Measurements from ENCODE around the gene AKT2. TPM values are rescaled to one million over a fixed set of nuclear protein-coding genes. Genes with fewer than 3 reads are reported as not detected.

AKT2 gene
- polyA plus RNA-seq, 3 donors, result 11.4 to 122 (median 16.3) TPM

- H3K4me3 ChIP-seq (replicated peaks in 1 of 3; ENCODE audit: low read depth in 2 of 3, low read length in 3 of 3), result no peak overlapping the region
- peaks cover 17% of the 10 kb centered on the region for H3K79me2 ChIP-seq (ENCODE audit: insufficient read depth, low read length)
- no peak overlapping the region for H3K4me3 Mint-ChIP-seq
- H3K36me3 Mint-ChIP-seq, result peaks cover 43 to 72% of the 10 kb centered on the region in 2 donors
- no peak overlapping the region for H2AFZ ChIP-seq (ENCODE audit: insufficient read depth, low read depth, low read length, poor library complexity, severe bottlenecking)
- no peaks in the 10 kb centered on the region for H3K4me1 ChIP-seq (ENCODE audit: control insufficient read depth in 1 of 2, insufficient read depth in 2 of 2, low read length in 2 of 2)
- H3K27me3 ChIP-seq (ENCODE audit: control insufficient read depth in 2 of 2, insufficient read depth in 2 of 2, low read length in 2 of 2), result no peaks in the 10 kb centered on the region
- H3K27me3 Mint-ChIP-seq (ENCODE audit: low read depth in 3 of 3), result peaks cover 0 to 2% (median 0%) of the 10 kb centered on the region in 3 donors
- peak overlapping the region in 1 of 7 donors; percentile 26 for H3K27ac Mint-ChIP-seq
- H3K9ac ChIP-seq (ENCODE audit: insufficient read depth, low read length, poor library complexity, severe bottlenecking), result no peak overlapping the region
- DNase-seq, result no peak
- H3K4me1 Mint-ChIP-seq, result no peaks in the 10 kb centered on the region
- peaks cover 62% of the 10 kb centered on the region for H4K20me1 ChIP-seq (ENCODE audit: insufficient read depth, low read length)
- peaks cover 32 to 71% of the 10 kb centered on the region in 2 donors for H3K36me3 ChIP-seq (replicated peaks in 1 of 2; ENCODE audit: control insufficient read depth in 1 of 2, insufficient read depth in 2 of 2, low read length in 2 of 2)
- peaks cover 0 to 1% (median 0%) of the 10 kb centered on the region in 7 donors for H3K9me3 Mint-ChIP-seq
- intact Hi-C loops (cut with micrococcal nuclease), result no loop called here
- no peak for TF ChIP-seq CTCF (IDR thresholded peaks at IDR 0.05)
- H3K9me3 ChIP-seq (replicated peaks in 1 of 2; ENCODE audit: control insufficient read depth in 1 of 2, insufficient read depth in 1 of 2, low read length in 2 of 2), result no peaks in the 10 kb centered on the region
- WGBS (ENCODE audit: insufficient coverage), result 96% methylated on average over 9 of the region's 12 CpGs
- no peak overlapping the region for H3K4me2 ChIP-seq (replicated peaks; ENCODE audit: extremely low read depth, low read length, poor library complexity, severe bottlenecking)
- H3K27ac ChIP-seq (ENCODE audit: low read depth in 1 of 2, low read length in 2 of 2), result no peak overlapping the region
Measured at GRCh38 chr19:40247735-40248262, 37.3 kb downstream of the AKT2 start.

GRCh38 chr19:40247178-40247577, 38.0 kb downstream of the AKT2 start:
- Mint-ChIP-seq H3K36me3 (peaks cover 41 to 72% of the 10 kb centered on the region in 2 donors), H3K27ac (no peak overlapping the region), H3K4me3 (no peak overlapping the region), H3K27me3 (ENCODE audit: low read depth in 3 of 3) (no peaks in the 10 kb centered on the region), H3K9me3 (peaks cover 0 to 1% (median 0%) of the 10 kb centered on the region in 7 donors), H3K4me1 (no peaks in the 10 kb centered on the region)
- H3K36me3 ChIP-seq (replicated peaks in 1 of 2; ENCODE audit: control insufficient read depth in 1 of 2, insufficient read depth in 2 of 2, low read length in 2 of 2), result peaks cover 33 to 71% of the 10 kb centered on the region in 2 donors
- no peaks in the 10 kb centered on the region for H3K27me3 ChIP-seq (ENCODE audit: control insufficient read depth in 2 of 2, insufficient read depth in 2 of 2, low read length in 2 of 2)
- no peaks in the 10 kb centered on the region for H3K9me3 ChIP-seq (replicated peaks in 1 of 2; ENCODE audit: control insufficient read depth in 1 of 2, insufficient read depth in 1 of 2, low read length in 2 of 2)
- intact Hi-C loops (cut with micrococcal nuclease), result no loop called here
- no peak for TF ChIP-seq CTCF (IDR thresholded peaks at IDR 0.05)
- WGBS (ENCODE audit: insufficient coverage), result 93% methylated on average over 6 of the region's 6 CpGs
- DNase-seq, result no peak
- peaks cover 56% of the 10 kb centered on the region for H4K20me1 ChIP-seq (ENCODE audit: insufficient read depth, low read length)
- H2AFZ ChIP-seq (ENCODE audit: insufficient read depth, low read depth, low read length, poor library complexity, severe bottlenecking), result no peak overlapping the region
- peaks cover 15% of the 10 kb centered on the region for H3K79me2 ChIP-seq (ENCODE audit: insufficient read depth, low read length)
- no peak overlapping the region for H3K4me2 ChIP-seq (replicated peaks; ENCODE audit: extremely low read depth, low read length, poor library complexity, severe bottlenecking)
- no peak overlapping the region for H3K4me3 ChIP-seq (replicated peaks in 1 of 3; ENCODE audit: low read depth in 2 of 3, low read length in 3 of 3)
- H3K4me1 ChIP-seq (ENCODE audit: control insufficient read depth in 1 of 2, insufficient read depth in 2 of 2, low read length in 2 of 2), result no peaks in the 10 kb centered on the region
- H3K9ac ChIP-seq (ENCODE audit: insufficient read depth, low read length, poor library complexity, severe bottlenecking), result no peak overlapping the region
- no peak overlapping the region for H3K27ac ChIP-seq (ENCODE audit: low read depth in 1 of 2, low read length in 2 of 2)
